H1 (cell line): ENCODE data around the gene SESN1. TPM values are rescaled to one million over a fixed set of nuclear protein-coding genes. Genes with fewer than 3 reads are reported as not detected.

Source experiments
- CTCF ChIA-PET: fragments of 300-600 bp; sonication (Branson Sonifier 250); formaldehyde crosslinking; loops from one replicate; lab custom pipeline; 2021; ENCODE audit not compliant: partially characterized antibody; lab: Charles Lee
- POLR2A ChIA-PET: fragments of 300-600 bp; sonication (Branson Sonifier 250); formaldehyde crosslinking; loops from one replicate; lab custom pipeline; 2021; ENCODE audit warnings: inconsistent platforms; ENCODE audit not compliant: partially characterized antibody; lab: Charles Lee
- DNase-seq, 2 experiments: peaks; one replicate each; pipeline versions ENCODE4 v3.0.0 to v3.0.0-alpha.2; 2010 to 2022; ENCODE audit warnings: low spot score in 2 of 2, low read depth in 1 of 2, mixed read lengths in 1 of 2
- FAIRE-seq: peaks from 2 replicates; lab custom pipeline; 2011; peaks lifted over from hg19 to GRCh38; lab: Jason Lieb, UNC
- H2AFZ ChIP-seq: 2 replicates; pipeline ENCODE4 v1.8.1; 2012; ENCODE audit warnings: low read length, inconsistent platforms
- H2AK5ac ChIP-seq: 2 replicates; pipeline ENCODE4 v1.6.1; 2013; ENCODE audit warnings: low read depth, low read length
- H2BK120ac ChIP-seq: replicated peaks from 2 replicates; pipeline ENCODE3; 2013; ENCODE audit warnings: low read depth, low read length, inconsistent platforms
- H2BK12ac ChIP-seq: 2 replicates; pipeline ENCODE4 v1.6.1; 2013; ENCODE audit warnings: low read depth, low read length
- H2BK15ac ChIP-seq: 2 replicates; pipeline ENCODE4 v1.6.1; 2013; ENCODE audit warnings: low read length
- H2BK20ac ChIP-seq: 2 replicates; pipeline ENCODE4 v1.6.1; 2013; ENCODE audit warnings: low read length
- H2BK5ac ChIP-seq: 2 replicates; pipeline ENCODE4 v1.6.1; 2013; ENCODE audit warnings: low read depth, low read length
- H3K14ac ChIP-seq: 2 replicates; pipeline ENCODE4 v1.6.1; 2013; ENCODE audit warnings: inconsistent platforms; ENCODE audit not compliant: insufficient read length
- H3K18ac ChIP-seq: 2 replicates; pipeline ENCODE4 v1.6.1; 2013; ENCODE audit warnings: low read length; ENCODE audit errors: extremely low read depth
- H3K23ac ChIP-seq: 2 replicates; pipeline ENCODE4 v1.6.1; 2013; ENCODE audit warnings: inconsistent platforms; ENCODE audit not compliant: insufficient read length
- H3K23me2 ChIP-seq: 2 replicates; pipeline ENCODE4 v1.6.1; 2013; ENCODE audit warnings: low read depth, low read length
- H3K27ac ChIP-seq: 2 replicates; pipeline ENCODE4 v1.6.1; 2011; ENCODE audit warnings: low read depth, low read length, inconsistent platforms
- H3K27me3 ChIP-seq, 4 experiments: replicated peaks in 1 of 4; 1 replicate in 1 of 4; 2 replicates in 3 of 4; pipeline versions ENCODE4 v1.6.1 to v1.8.1; 2011 to 2013; ENCODE audit warnings: low read length in 3 of 4, mild to moderate bottlenecking in 3 of 4, inconsistent platforms in 2 of 4, mixed read lengths in 2 of 4, moderate library complexity in 1 of 4; ENCODE audit not compliant: control insufficient read depth in 3 of 4, insufficient read depth in 3 of 4; ENCODE audit errors: extremely low read depth in 1 of 4
- H3K36me3 ChIP-seq, 4 experiments: 2 replicates each; pipeline versions ENCODE4 v1.6.1 to v1.8.1; 2011 to 2013; ENCODE audit warnings: mild to moderate bottlenecking in 4 of 4, low read length in 3 of 4, moderate library complexity in 2 of 4, control low read depth in 1 of 4, inconsistent platforms in 1 of 4; ENCODE audit not compliant: insufficient read depth in 4 of 4, control insufficient read depth in 2 of 4
- H3K4ac ChIP-seq: replicated peaks from 2 replicates; pipeline ENCODE3; 2013; ENCODE audit warnings: low read length, low read depth, mixed read lengths, inconsistent platforms; ENCODE audit not compliant: insufficient read length
- H3K4me1 ChIP-seq, 4 experiments: replicated peaks in 1 of 4; 1 replicate in 1 of 4; 2 replicates in 3 of 4; pipeline versions ENCODE4 v1.6.1 to v1.8.1; 2011 to 2013; ENCODE audit warnings: low read length in 3 of 4, inconsistent platforms in 2 of 4, mixed read lengths in 1 of 4; ENCODE audit not compliant: insufficient read depth in 4 of 4, control insufficient read depth in 3 of 4
- H3K4me2 ChIP-seq, 2 experiments: 2 replicates each; pipeline versions ENCODE4 v1.6.1 to v1.8.1; 2011 to 2013; ENCODE audit warnings: low read depth in 2 of 2, low read length in 2 of 2, control low read depth in 1 of 2, inconsistent platforms in 1 of 2, mild to moderate bottlenecking in 1 of 2; ENCODE audit not compliant: insufficient read depth in 1 of 2
- H3K4me3 ChIP-seq, 4 experiments: fragments of 200-600, 300-600 bp in 1 of 4; sonication (generic), shearing (Covaris generic), sonication (Bioruptor Twin) in 1 of 4; 2 replicates each; pipeline versions ENCODE4 v1.5.1 to v1.8.1; 2011 to 2016; ENCODE audit warnings: low read length in 4 of 4, low read depth in 3 of 4, control low read depth in 2 of 4, inconsistent platforms in 2 of 4, mild to moderate bottlenecking in 2 of 4, mixed read lengths in 1 of 4, moderate library complexity in 1 of 4; ENCODE audit not compliant: insufficient read depth in 2 of 4; ENCODE audit errors: extremely low read depth in 1 of 4
- H3K56ac ChIP-seq: replicated peaks from 2 replicates; pipeline ENCODE3; 2013; ENCODE audit warnings: low read depth, mild to moderate bottlenecking, mixed read lengths, low read length, inconsistent platforms; ENCODE audit not compliant: insufficient read length
- H3K79me1 ChIP-seq: 2 replicates; pipeline ENCODE4 v1.6.1; 2013; ENCODE audit warnings: low read depth, low read length, control low read depth
- H3K79me2 ChIP-seq, 2 experiments: 2 replicates each; pipeline versions ENCODE4 v1.6.1 to v1.8.1; 2012 to 2013; ENCODE audit warnings: low read length in 2 of 2, mild to moderate bottlenecking in 2 of 2, inconsistent platforms in 1 of 2; ENCODE audit not compliant: insufficient read depth in 2 of 2, control insufficient read depth in 1 of 2
- H3K9ac ChIP-seq, 4 experiments: replicated peaks in 1 of 4; 1 replicate in 1 of 4; 2 replicates in 3 of 4; pipeline versions ENCODE4 v1.6.1 to v1.8.1; 2011 to 2013; ENCODE audit warnings: low read depth in 3 of 4, low read length in 3 of 4, control low read depth in 2 of 4, mild to moderate bottlenecking in 2 of 4, moderate library complexity in 2 of 4, inconsistent platforms in 1 of 4; ENCODE audit errors: extremely low read depth in 1 of 4
- H3K9me3 ChIP-seq, 2 experiments: 2 replicates each; pipeline versions ENCODE4 v1.6.1 to v1.8.1; 2012 to 2013; ENCODE audit warnings: mild to moderate bottlenecking in 2 of 2, moderate library complexity in 2 of 2, control low read depth in 1 of 2, inconsistent platforms in 1 of 2, low read depth in 1 of 2, low read length in 1 of 2, mixed read lengths in 1 of 2; ENCODE audit not compliant: insufficient read depth in 2 of 2
- H4K20me1 ChIP-seq, 2 experiments: replicated peaks in 1 of 2; 2 replicates each; pipeline versions ENCODE3 to v1.8.1; 2011 to 2013; ENCODE audit warnings: inconsistent platforms in 2 of 2, low read length in 2 of 2, mild to moderate bottlenecking in 1 of 2; ENCODE audit not compliant: insufficient read depth in 2 of 2, control insufficient read depth in 1 of 2
- H4K5ac ChIP-seq: 2 replicates; pipeline ENCODE4 v1.6.1; 2013; ENCODE audit warnings: low read length, low read depth, mixed read lengths, inconsistent platforms; ENCODE audit not compliant: insufficient read length
- H4K8ac ChIP-seq: 2 replicates; pipeline ENCODE4 v1.8.0; 2013; ENCODE audit warnings: mild to moderate bottlenecking, moderate library complexity, low read length, inconsistent platforms; ENCODE audit not compliant: insufficient read depth; ENCODE audit errors: extremely low read depth
- H4K91ac ChIP-seq: replicated peaks from 2 replicates; pipeline ENCODE3; 2013; ENCODE audit warnings: low read length, mixed read lengths, inconsistent platforms; ENCODE audit not compliant: insufficient read length
- ATF2 ChIP-seq: IDR thresholded peaks from 2 replicates; pipeline ENCODE4 v1.6.1; 2012; ENCODE audit warnings: low read length, inconsistent platforms
- HDAC2 ChIP-seq, 2 experiments: fragments of 300-600 bp in 1 of 2; sonication (generic) in 1 of 2; IDR thresholded peaks; 2 replicates each; pipeline ENCODE4 v1.6.1; 2011 to 2012; ENCODE audit warnings: low read depth in 2 of 2, low read length in 2 of 2, mild to moderate bottlenecking in 2 of 2, moderate library complexity in 2 of 2, borderline replicate concordance in 1 of 2, inconsistent platforms in 1 of 2
- JUND ChIP-seq: IDR thresholded peaks from 2 replicates; pipeline ENCODE4 v1.6.1; 2011; ENCODE audit warnings: mild to moderate bottlenecking, improper control_type of control experiment, low read length
- KDM5A ChIP-seq: fragments of 200-600 bp; IDR thresholded peaks from 2 replicates; pipeline ENCODE4 v1.7.1; 2012; ENCODE audit warnings: mild to moderate bottlenecking, low read length, inconsistent platforms, mixed read lengths
- RFX5 ChIP-seq: IDR thresholded peaks from 2 replicates; pipeline ENCODE4 v1.6.1; 2011; ENCODE audit warnings: low read depth, low read length, improper control_type of control experiment, borderline replicate concordance
- SIN3A ChIP-seq, 2 experiments: IDR thresholded peaks in 1 of 2; conservative IDR thresholded peaks in 1 of 2; 2 replicates each; pipeline ENCODE4 v1.6.1; 2011 to 2012; ENCODE audit warnings: low read length in 2 of 2, improper control_type of control experiment in 1 of 2, low read depth in 1 of 2, mild to moderate bottlenecking in 1 of 2
- SRF ChIP-seq: IDR thresholded peaks from 2 replicates; pipeline ENCODE4 v1.6.1; 2011; ENCODE audit warnings: mild to moderate bottlenecking, low read depth, low read length, moderate library complexity
- TEAD4 ChIP-seq: IDR thresholded peaks from 2 replicates; pipeline ENCODE4 v1.6.1; 2012; ENCODE audit warnings: low read depth, low read length, inconsistent platforms, mixed read lengths
- WGBS, 2 experiments: shearing (Covaris generic) in 1 of 2; methylation state at CpG; one replicate each; pipeline versions ENCODE4 v1.1.6 to v1.1.7; 2013 to 2015; ENCODE audit warnings: low lambda C conversion rate in 2 of 2, mixed read lengths in 2 of 2, inconsistent platforms in 1 of 2, low coverage in 1 of 2, missing lambda C conversion rate in 1 of 2; ENCODE audit not compliant: insufficient replicate concordance in 2 of 2, insufficient coverage in 1 of 2, insufficient read length in 1 of 2; ENCODE audit errors: extremely low coverage in 1 of 2, missing lambda C conversion rate in 1 of 2; 5-methylcytosine and 5-hydroxymethylcytosine counted together
- polyA plus RNA-seq, 7 experiments: library from polyadenylated mRNA; depleted of rRNA in 3 of 7; stranded (reverse) in 5 of 7; unstranded in 2 of 7; fragments of >200 nt in 5 of 7; fragments of 200-250 nt in 2 of 7; gene quantifications; 1 replicate in 5 of 7; 2 replicates in 1 of 7; 4 replicates in 1 of 7; pipeline versions ENCODE4 v1.2.1 to v1.2.3, GENCODE V29; 2011 to 2013; ENCODE audit warnings: missing spikeins in 2 of 7, mixed read lengths in 2 of 7
- total RNA-seq: library from RNA; stranded (reverse); fragmentation: NEBNext Ultra II Directional; extraction: Animal tissue kit (Norgen Biotek cat#: 25700); gene quantifications from 2 replicates; pipeline ENCODE4 v1.2.1, GENCODE V29; 2021

SESN1 gene
- total and polyA plus RNA-seq, 2 of the 8 experiments (the other 6 are each of a cell fraction or from before 2014, with no cell fraction given) = 12.8 to 15.6 TPM

- no peak within 1 kb of the TSS for H2BK20ac ChIP-seq
- no peak within 1 kb of the TSS for H2BK120ac ChIP-seq
- H3K27ac ChIP-seq = peak within 1 kb of the TSS; percentile 88
- peak within 1 kb of the TSS; percentile 70 to 84 (median 76) for H3K9ac ChIP-seq
- peak within 1 kb of the TSS; percentile 92 for H3K56ac ChIP-seq
- peak within 1 kb of the TSS; percentile 90 for H4K5ac ChIP-seq
- FAIRE-seq (peak; percentile 82), DNase-seq (peak; percentile 94 to 98)
- H2AFZ ChIP-seq = peak within 1 kb of the TSS; percentile 100
- H3K27me3 ChIP-seq = no peaks in the 10 kb centered on the region
- 1% methylated on average over 47 of the region's 49 CpGs; no CpG with 5 or more reads in 1 of the 2 experiments for WGBS, 2 experiments
- H3K9me3 ChIP-seq = no peaks in the 10 kb centered on the region
- H2AK5ac ChIP-seq = no peak within 1 kb of the TSS
- H3K4me3 ChIP-seq = peak within 1 kb of the TSS; percentile 78 to 95 (median 94)
- no peak within 1 kb of the TSS for H2BK15ac ChIP-seq
- H3K79me2 ChIP-seq = peaks cover 0 to 6% of the 10 kb centered on the region in 2 experiments; a peak in 2 of 4 replicates
- H3K23me2 ChIP-seq = peaks cover 10% of the 10 kb centered on the region
- peaks cover 0 to 2% of the 10 kb centered on the region in 2 experiments for H4K20me1 ChIP-seq
- peak within 1 kb of the TSS; percentile 68 for H4K91ac ChIP-seq
- peak within 1 kb of the TSS; percentile 85 for H3K4ac ChIP-seq
- H3K36me3 ChIP-seq = no peaks in the 10 kb centered on the region
- peak within 1 kb of the TSS; percentile 94; the same call in 1 of the 2 replicates for H2BK5ac ChIP-seq
- POLR2A ChIA-PET = interaction anchor here (0.9 to 2.2 kb wide), 5 partner anchors 83 to 1780 kb away, joined by 3 to 10 read pairs (median 4); partner anchors contain the start of gene CD164
- no peak within 1 kb of the TSS for H3K23ac ChIP-seq
- H4K8ac ChIP-seq = peak within 1 kb of the TSS; percentile 88
- no peaks in the 10 kb centered on the region for H3K79me1 ChIP-seq
- H2BK12ac ChIP-seq = no peak within 1 kb of the TSS; the same call in 1 of the 2 replicates
- H3K18ac ChIP-seq = peak within 1 kb of the TSS; percentile 96
- CTCF ChIA-PET = interaction anchor here (1.1 to 1.6 kb wide), 2 partner anchors 22 to 93 kb away, joined by 3 to 6 read pairs; no protein-coding TSS in a partner anchor
- H3K4me1 ChIP-seq = no peaks in the 10 kb centered on the region
- no peak within 1 kb of the TSS for H3K14ac ChIP-seq
- peak within 1 kb of the TSS; percentile 85 to 96 for H3K4me2 ChIP-seq
- peak; percentile 59 for TF ChIP-seq KDM5A
- TF ChIP-seq TEAD4 = peak; percentile 40; the same call in 1 of the 2 replicates
- TF ChIP-seq HDAC2 (IDR thresholded peaks at IDR 0.05; ENCODE audit: borderline replicate concordance in 1 of 2, low read depth in 2 of 2, low read length in 2 of 2) = peak in 1 of 2 experiments; percentile 74; a peak in 1 of 4 replicates
- TF ChIP-seq SIN3A (conservative IDR thresholded peaks at IDR 0.05 in 1 of 2, IDR thresholded peaks at IDR 0.05 in 1 of 2; ENCODE audit: low read depth in 1 of 2, low read length in 2 of 2) = peak in 1 of 2 experiments; percentile 83; a peak in 1 of 4 replicates
- no peak for TF ChIP-seq RFX5
- TF ChIP-seq ATF2 = no peak
- TF ChIP-seq SRF = peak; percentile 67
- no peak for TF ChIP-seq JUND
Observed at GRCh38 chr6:109095036-109095834, 589 bp upstream of the SESN1 start, which contains the start of gene CEP57L1. Gene CEP57L1 (plus strand): TSS chr6:109095507. CDS start chr6:109145222, 49,715 bp downstream.
